ENCODE measurements around the gene PTPRU. TPM values are rescaled to one million over a fixed set of nuclear protein-coding genes. Genes with fewer than 3 reads are reported as not detected.

The PTPRU gene
- total RNA-seq, 1 experiment from 2014 or later, result 40.7 TPM

DNA sequence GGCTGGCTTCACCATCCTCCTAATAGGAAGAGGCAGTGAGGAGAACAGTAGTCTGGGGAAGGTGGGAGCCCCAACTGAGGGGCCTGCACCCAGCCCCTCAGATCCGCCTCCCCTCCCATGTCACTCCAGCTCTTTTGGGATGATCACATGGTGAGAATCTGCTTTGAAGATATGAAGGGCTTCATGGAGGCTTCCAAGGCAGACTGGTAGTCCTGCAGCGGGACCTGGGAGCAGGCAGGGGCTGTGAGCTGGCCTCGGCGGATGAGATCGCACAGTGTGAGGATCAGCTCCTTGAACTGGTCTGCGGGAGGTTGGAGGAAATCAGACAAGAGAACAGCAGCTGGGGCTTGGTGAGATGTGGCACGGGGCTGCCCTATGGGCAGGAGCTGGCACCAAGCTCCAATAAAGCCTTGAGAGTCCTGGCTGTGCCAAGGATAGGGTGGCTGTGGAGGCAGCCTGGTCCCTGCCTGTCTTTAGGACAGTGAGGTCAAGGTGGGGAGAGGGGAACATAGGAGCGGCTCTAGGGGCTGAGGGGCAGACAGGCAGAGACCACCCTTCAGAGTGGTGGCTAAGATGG lies 42.4 kb upstream of the PTPRU start:
- ChIA-PET POLR2A (interaction anchor here (2.3 kb wide), 1 partner anchor 12 kb away, joined by 11 read pairs; the partner anchor contains the start of gene SRSF4), RAD21 (ENCODE audit: low non-redundant PET in 1 of 2, low total read pairs in 2 of 2, uncharacterized antibody in 2 of 2, unreplicated experiment in 2 of 2) (no interaction called here), CTCF (interaction anchor here (1.0 kb wide), 1 partner anchor 8 kb away, joined by 3 read pairs; no protein-coding TSS in a partner anchor)
- ATAC-seq, result no peak
- H3K79me2 ChIP-seq (ENCODE audit: insufficient read depth, low read length), result no peaks in the 10 kb centered on the region
- H3K9me3 ChIP-seq (ENCODE audit: control insufficient read depth in 1 of 2, insufficient read depth in 1 of 2, low read depth in 1 of 2, low read length in 2 of 2), result no peaks in the 10 kb centered on the region
- H3K27ac ChIP-seq (ENCODE audit: low read depth, low read length), result no peak overlapping the region
- no peak overlapping the region for H2AFZ ChIP-seq (ENCODE audit: low read depth, low read length, poor library complexity, severe bottlenecking)
- H3K4me2 ChIP-seq (ENCODE audit: low read length), result no peak overlapping the region
- TF ChIP-seq EZH2phosphoT487 (IDR thresholded peaks at IDR 0.05; ENCODE audit: borderline replicate concordance) (no peak), JUND (IDR thresholded peaks at IDR 0.05) (no peak), TCF7L2 (IDR thresholded peaks at IDR 0.05; ENCODE audit: borderline replicate concordance, extremely low read depth, insufficient read depth, insufficient read length) (no peak)
- TF ChIP-seq, protein P1, sequence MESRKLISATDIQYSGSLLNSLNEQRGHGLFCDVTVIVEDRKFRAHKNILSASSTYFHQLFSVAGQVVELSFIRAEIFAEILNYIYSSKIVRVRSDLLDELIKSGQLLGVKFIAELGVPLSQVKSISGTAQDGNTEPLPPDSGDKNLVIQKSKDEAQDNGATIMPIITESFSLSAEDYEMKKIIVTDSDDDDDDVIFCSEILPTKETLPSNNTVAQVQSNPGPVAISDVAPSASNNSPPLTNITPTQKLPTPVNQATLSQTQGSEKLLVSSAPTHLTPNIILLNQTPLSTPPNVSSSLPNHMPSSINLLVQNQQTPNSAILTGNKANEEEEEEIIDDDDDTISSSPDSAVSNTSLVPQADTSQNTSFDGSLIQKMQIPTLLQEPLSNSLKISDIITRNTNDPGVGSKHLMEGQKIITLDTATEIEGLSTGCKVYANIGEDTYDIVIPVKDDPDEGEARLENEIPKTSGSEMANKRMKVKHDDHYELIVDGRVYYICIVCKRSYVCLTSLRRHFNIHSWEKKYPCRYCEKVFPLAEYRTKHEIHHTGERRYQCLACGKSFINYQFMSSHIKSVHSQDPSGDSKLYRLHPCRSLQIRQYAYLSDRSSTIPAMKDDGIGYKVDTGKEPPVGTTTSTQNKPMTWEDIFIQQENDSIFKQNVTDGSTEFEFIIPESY (IDR thresholded peaks at IDR 0.05; ENCODE audit: extremely low read depth, insufficient replicate concordance, low read length), result no peak
- TF ChIP-seq, protein P2, sequence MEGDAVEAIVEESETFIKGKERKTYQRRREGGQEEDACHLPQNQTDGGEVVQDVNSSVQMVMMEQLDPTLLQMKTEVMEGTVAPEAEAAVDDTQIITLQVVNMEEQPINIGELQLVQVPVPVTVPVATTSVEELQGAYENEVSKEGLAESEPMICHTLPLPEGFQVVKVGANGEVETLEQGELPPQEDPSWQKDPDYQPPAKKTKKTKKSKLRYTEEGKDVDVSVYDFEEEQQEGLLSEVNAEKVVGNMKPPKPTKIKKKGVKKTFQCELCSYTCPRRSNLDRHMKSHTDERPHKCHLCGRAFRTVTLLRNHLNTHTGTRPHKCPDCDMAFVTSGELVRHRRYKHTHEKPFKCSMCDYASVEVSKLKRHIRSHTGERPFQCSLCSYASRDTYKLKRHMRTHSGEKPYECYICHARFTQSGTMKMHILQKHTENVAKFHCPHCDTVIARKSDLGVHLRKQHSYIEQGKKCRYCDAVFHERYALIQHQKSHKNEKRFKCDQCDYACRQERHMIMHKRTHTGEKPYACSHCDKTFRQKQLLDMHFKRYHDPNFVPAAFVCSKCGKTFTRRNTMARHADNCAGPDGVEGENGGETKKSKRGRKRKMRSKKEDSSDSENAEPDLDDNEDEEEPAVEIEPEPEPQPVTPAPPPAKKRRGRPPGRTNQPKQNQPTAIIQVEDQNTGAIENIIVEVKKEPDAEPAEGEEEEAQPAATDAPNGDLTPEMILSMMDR (IDR thresholded peaks at IDR 0.05 in 2 of 3, conservative IDR thresholded peaks at IDR 0.05 in 1 of 3; ENCODE audit: borderline replicate concordance in 1 of 3, insufficient read depth in 1 of 3, low read depth in 2 of 3, low read length in 2 of 3), result no peak
- no peak overlapping the region for H3K4me3 ChIP-seq (replicated peaks in 1 of 2; ENCODE audit: low read depth in 1 of 2, low read length in 2 of 2)
- no peaks in the 10 kb centered on the region for H3K9me2 ChIP-seq (ENCODE audit: insufficient read depth)
- H3K4me1 ChIP-seq (ENCODE audit: control insufficient read depth in 1 of 2, insufficient read depth in 2 of 2, low read length in 2 of 2), result peaks cover 0 to 15% of the 10 kb centered on the region in 2 experiments; a peak in 3 of 4 replicates
- DNase-seq (ENCODE audit: low read depth, low spot score), result no peak
- H3K36me3 ChIP-seq (ENCODE audit: control insufficient read depth in 1 of 2, insufficient read depth in 2 of 2, low read length in 2 of 2), result peaks cover 1 to 7% of the 10 kb centered on the region in 2 experiments; a peak in 2 of 4 replicates
- no peaks in the 10 kb centered on the region for H4K20me1 ChIP-seq (ENCODE audit: insufficient read depth)
- BruUV-seq (replicated peaks), result no TSS peak
- no peaks in the 10 kb centered on the region for H3K27me3 ChIP-seq (ENCODE audit: insufficient read depth, low read length)
- intact Hi-C loops (cut with micrococcal nuclease), result no loop called here
- H3K9ac ChIP-seq (ENCODE audit: low read length), result no peak overlapping the region
